ENCODE data around the gene FBXW8. TPM values are rescaled to one million over a fixed set of nuclear protein-coding genes. Genes with fewer than 3 reads are reported as not detected.

The FBXW8 gene
- total RNA-seq, 1 experiment from 2014 or later = 20.6 TPM

- H2AFZ ChIP-seq = no peak overlapping the region
- 0 out of 2 replicates have a peak, but pooled peaks cover 5% of the 10 kb centered on the region for H3K36me3 ChIP-seq (ENCODE audit: low read depth)
- BruUV-seq (replicated peaks) = no TSS peak
- TF ChIP-seq EZH2 (IDR thresholded peaks at IDR 0.05; ENCODE audit: low read depth) = no peak
- H3K4me2 ChIP-seq = no peak overlapping the region
- H3K9me2 ChIP-seq (ENCODE audit: insufficient read depth) = no peaks in the 10 kb centered on the region
- intact Hi-C loops (cut with micrococcal nuclease; ENCODE audit: unreplicated experiment) = no loop called here
- no peaks in the 10 kb centered on the region for H3K27me3 ChIP-seq (ENCODE audit: insufficient read depth, low read depth)
- CTCF ChIA-PET = no interaction called here
- H3K9me3 ChIP-seq (ENCODE audit: insufficient read depth, low read depth) = no peaks in the 10 kb centered on the region
- POLR2A ChIA-PET (ENCODE audit: unreplicated experiment) = interaction anchor here (0.7 kb wide), 1 partner anchor 1037 kb away, joined by 4 read pairs; no protein-coding TSS in a partner anchor
- no peaks in the 10 kb centered on the region for H3F3A ChIP-seq (ENCODE audit: insufficient read depth, low read depth)
- DNase-seq = no peak
- H3K4me3 ChIP-seq = no peak overlapping the region
- H3K27ac ChIP-seq = no peak overlapping the region
- H4K20me1 ChIP-seq (ENCODE audit: insufficient read depth) = no peaks in the 10 kb centered on the region; the same call in 1 of the 2 replicates
- no peaks in the 10 kb centered on the region for H3K4me1 ChIP-seq (replicated peaks; ENCODE audit: insufficient read depth)
- H3K79me2 ChIP-seq (ENCODE audit: low read depth) = no peaks in the 10 kb centered on the region
These were observed 72.2 kb downstream of the FBXW8 start for GRCh38 chr12:116982791-116983411.

- H2AFZ ChIP-seq = no peak overlapping the region
- CTCF ChIA-PET = no interaction called here
- H3K27me3 ChIP-seq (ENCODE audit: insufficient read depth, low read depth) = no peaks in the 10 kb centered on the region
- H3F3A ChIP-seq (ENCODE audit: insufficient read depth, low read depth) = no peaks in the 10 kb centered on the region
- H3K9me2 ChIP-seq (ENCODE audit: insufficient read depth) = no peaks in the 10 kb centered on the region
- H3K9me3 ChIP-seq (ENCODE audit: insufficient read depth, low read depth) = no peaks in the 10 kb centered on the region
- DNase-seq = no peak
- POLR2A ChIA-PET (ENCODE audit: unreplicated experiment) = no interaction called here
- BruUV-seq (replicated peaks) = no TSS peak
- no peak overlapping the region for H3K4me2 ChIP-seq
- H3K4me1 ChIP-seq (replicated peaks; ENCODE audit: insufficient read depth) = no peaks in the 10 kb centered on the region
- no peaks in the 10 kb centered on the region for H3K79me2 ChIP-seq (ENCODE audit: low read depth)
- intact Hi-C loops (cut with micrococcal nuclease; ENCODE audit: unreplicated experiment) = no loop called here
- TF ChIP-seq CTCF (conservative IDR thresholded peaks at IDR 0.05) (no peak), EZH2 (IDR thresholded peaks at IDR 0.05; ENCODE audit: low read depth) (no peak)
- no peak overlapping the region for H3K4me3 ChIP-seq
- H4K20me1 ChIP-seq (ENCODE audit: insufficient read depth) = no peaks in the 10 kb centered on the region; the same call in 1 of the 2 replicates
- 0 out of 2 replicates have a peak, but pooled peaks cover 5% of the 10 kb centered on the region for H3K36me3 ChIP-seq (ENCODE audit: low read depth)
- H3K27ac ChIP-seq = no peak overlapping the region
These were observed 73.3 kb downstream of the FBXW8 start for GRCh38 chr12:116984098-116984497.

- Histone ChIP-seq H3K9me2 (ENCODE audit: insufficient read depth) (no peaks in the 10 kb centered on the region), H3K9me3 (ENCODE audit: insufficient read depth, low read depth) (no peaks in the 10 kb centered on the region), H3K79me2 (ENCODE audit: low read depth) (0 out of 2 replicates have a peak, but pooled peaks cover 2% of the 10 kb centered on the region), H3K27ac (no peak overlapping the region), H4K20me1 (ENCODE audit: insufficient read depth) (no peaks in the 10 kb centered on the region; the same call in 1 of the 2 replicates), H2AFZ (no peak overlapping the region), H3K4me1 (replicated peaks; ENCODE audit: insufficient read depth) (no peaks in the 10 kb centered on the region), H3K4me2 (no peak overlapping the region), H3F3A (ENCODE audit: insufficient read depth, low read depth) (no peaks in the 10 kb centered on the region), H3K27me3 (ENCODE audit: insufficient read depth, low read depth) (no peaks in the 10 kb centered on the region), H3K4me3 (no peak overlapping the region), H3K36me3 (ENCODE audit: low read depth) (peaks cover 5% of the 10 kb centered on the region; the same call in 1 of the 2 replicates)
- DNase-seq = no peak
- no TSS peak for BruUV-seq (replicated peaks)
- TF ChIP-seq EZH2 (IDR thresholded peaks at IDR 0.05; ENCODE audit: low read depth) (no peak), CTCF (conservative IDR thresholded peaks at IDR 0.05) (no peak)
- intact Hi-C loops (cut with micrococcal nuclease; ENCODE audit: unreplicated experiment) = no loop called here
- POLR2A ChIA-PET (ENCODE audit: unreplicated experiment) = no interaction called here
- CTCF ChIA-PET = no interaction called here
These were observed 79.6 kb downstream of the FBXW8 start for GRCh38 chr12:116990329-116990728.

All from PC-9 (cell line).